ENCODE results near the gene CTSD.

The CTSD gene

GRCh38 chr11:1707751-1708150 is 56.0 kb downstream of the CTSD start:
- TF ChIP-seq, protein P1, sequence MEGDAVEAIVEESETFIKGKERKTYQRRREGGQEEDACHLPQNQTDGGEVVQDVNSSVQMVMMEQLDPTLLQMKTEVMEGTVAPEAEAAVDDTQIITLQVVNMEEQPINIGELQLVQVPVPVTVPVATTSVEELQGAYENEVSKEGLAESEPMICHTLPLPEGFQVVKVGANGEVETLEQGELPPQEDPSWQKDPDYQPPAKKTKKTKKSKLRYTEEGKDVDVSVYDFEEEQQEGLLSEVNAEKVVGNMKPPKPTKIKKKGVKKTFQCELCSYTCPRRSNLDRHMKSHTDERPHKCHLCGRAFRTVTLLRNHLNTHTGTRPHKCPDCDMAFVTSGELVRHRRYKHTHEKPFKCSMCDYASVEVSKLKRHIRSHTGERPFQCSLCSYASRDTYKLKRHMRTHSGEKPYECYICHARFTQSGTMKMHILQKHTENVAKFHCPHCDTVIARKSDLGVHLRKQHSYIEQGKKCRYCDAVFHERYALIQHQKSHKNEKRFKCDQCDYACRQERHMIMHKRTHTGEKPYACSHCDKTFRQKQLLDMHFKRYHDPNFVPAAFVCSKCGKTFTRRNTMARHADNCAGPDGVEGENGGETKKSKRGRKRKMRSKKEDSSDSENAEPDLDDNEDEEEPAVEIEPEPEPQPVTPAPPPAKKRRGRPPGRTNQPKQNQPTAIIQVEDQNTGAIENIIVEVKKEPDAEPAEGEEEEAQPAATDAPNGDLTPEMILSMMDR (IDR thresholded peaks at IDR 0.05; ENCODE audit: insufficient read depth, missing control alignments) = no peak
- no peak for DNase-seq (ENCODE audit: insufficient read length, low spot score)
- FAIRE-seq = no peak

- no peak for DNase-seq (ENCODE audit: insufficient read length, low spot score)
These were observed 56.9 kb downstream of the CTSD start for GRCh38 chr11:1706634-1707400.

DNA sequence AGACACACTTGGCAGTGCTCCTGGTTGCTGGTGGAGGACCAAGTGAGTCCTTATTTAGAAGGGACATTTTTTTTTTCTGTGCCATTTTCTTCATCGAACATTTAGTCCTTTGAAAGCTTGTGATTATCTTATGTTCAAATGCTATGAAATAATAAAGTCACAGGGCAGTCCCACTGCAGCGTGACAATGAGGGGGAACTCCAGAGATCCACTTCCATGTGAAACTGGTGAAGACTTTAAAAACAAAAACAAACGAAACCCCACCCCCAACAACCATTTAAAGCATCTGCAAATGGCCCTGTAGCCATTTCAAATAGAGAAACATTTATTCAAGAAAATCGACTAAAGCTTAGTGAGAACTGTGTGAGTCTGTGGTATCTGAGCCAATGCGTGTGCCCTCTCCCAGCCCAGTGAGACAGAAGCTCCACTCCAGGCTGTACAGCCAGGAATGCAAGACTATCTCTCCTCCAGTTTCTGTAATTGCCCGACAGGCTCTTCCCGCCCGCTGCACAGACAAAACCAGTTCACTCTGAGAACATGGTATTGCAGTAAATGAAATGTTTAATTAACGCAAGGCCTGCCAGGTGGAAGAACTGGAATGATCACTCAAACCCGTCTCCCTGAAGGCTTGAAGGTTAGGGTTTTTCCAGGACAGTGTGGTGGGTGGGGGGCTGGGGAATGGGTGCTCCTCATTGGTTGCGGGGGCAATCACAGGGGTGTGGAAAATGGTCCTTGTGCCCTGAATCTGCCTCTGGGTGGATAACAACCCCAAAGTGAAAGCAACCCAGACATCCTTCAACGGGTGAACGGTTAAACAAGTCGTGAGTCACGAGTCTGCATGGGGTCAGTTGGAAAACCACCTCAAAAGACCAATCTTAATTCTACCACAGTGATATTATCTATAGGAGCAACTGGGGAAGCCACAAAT is 58.3 kb downstream of the CTSD start:
- FAIRE-seq = no peak
- TF ChIP-seq, protein P1 (IDR thresholded peaks at IDR 0.05; ENCODE audit: insufficient read depth, missing control alignments) = no peak
- DNase-seq (ENCODE audit: insufficient read length, low spot score) = no peak

More at GRCh38 chr11:1706634-1707400, 56.9 kb downstream of the CTSD start:
- FAIRE-seq = no peak
- TF ChIP-seq, protein P1 (IDR thresholded peaks at IDR 0.05; ENCODE audit: insufficient read depth, missing control alignments) = no peak

GRCh38 chr11:1703146-1703545 is 60.6 kb downstream of the CTSD start:
- DNase-seq (ENCODE audit: insufficient read length, low spot score) (no peak), FAIRE-seq (no peak)
- TF ChIP-seq, protein P1 (IDR thresholded peaks at IDR 0.05; ENCODE audit: insufficient read depth, missing control alignments) = no peak

Measured in D721Med (cell line).